ENCODE data around the gene POLDIP2. TPM values are rescaled to one million over a fixed set of nuclear protein-coding genes. Genes with fewer than 3 reads are reported as not detected.

The POLDIP2 gene
- total and polyA plus RNA-seq, 2 of the 13 experiments (the other 11 are each of a cell fraction or from before 2014, with no cell fraction given): 85.9 to 114 TPM

DNA sequence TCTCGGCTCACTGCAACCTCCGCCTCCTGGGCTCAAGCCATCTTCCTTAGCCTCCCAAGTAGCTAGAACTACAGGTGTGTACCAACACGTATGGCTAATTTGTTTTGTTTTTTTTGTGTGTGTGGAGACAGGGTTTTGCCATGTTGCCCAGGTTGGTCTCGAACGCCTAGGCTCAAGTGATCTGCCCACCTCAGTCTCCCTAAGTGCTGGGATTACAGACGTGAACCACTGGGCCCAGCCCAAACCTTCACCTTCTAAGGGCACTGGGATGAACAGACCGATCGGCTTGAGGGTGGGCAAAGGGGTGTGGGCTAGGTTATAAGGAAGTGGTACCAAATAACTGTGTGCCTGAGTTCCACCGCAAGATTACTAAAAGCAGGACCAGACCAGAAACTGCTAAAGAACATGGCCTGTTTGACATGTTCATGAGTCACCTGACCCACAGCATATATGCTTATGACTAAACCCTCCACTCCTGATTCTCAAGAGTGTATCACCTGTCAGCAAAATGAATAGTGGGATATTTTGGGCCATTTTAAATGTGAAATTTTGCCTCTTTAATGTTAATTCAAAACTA lies 30.2 kb downstream of the POLDIP2 start (continued):
- TF ChIP-seq, protein P1, sequence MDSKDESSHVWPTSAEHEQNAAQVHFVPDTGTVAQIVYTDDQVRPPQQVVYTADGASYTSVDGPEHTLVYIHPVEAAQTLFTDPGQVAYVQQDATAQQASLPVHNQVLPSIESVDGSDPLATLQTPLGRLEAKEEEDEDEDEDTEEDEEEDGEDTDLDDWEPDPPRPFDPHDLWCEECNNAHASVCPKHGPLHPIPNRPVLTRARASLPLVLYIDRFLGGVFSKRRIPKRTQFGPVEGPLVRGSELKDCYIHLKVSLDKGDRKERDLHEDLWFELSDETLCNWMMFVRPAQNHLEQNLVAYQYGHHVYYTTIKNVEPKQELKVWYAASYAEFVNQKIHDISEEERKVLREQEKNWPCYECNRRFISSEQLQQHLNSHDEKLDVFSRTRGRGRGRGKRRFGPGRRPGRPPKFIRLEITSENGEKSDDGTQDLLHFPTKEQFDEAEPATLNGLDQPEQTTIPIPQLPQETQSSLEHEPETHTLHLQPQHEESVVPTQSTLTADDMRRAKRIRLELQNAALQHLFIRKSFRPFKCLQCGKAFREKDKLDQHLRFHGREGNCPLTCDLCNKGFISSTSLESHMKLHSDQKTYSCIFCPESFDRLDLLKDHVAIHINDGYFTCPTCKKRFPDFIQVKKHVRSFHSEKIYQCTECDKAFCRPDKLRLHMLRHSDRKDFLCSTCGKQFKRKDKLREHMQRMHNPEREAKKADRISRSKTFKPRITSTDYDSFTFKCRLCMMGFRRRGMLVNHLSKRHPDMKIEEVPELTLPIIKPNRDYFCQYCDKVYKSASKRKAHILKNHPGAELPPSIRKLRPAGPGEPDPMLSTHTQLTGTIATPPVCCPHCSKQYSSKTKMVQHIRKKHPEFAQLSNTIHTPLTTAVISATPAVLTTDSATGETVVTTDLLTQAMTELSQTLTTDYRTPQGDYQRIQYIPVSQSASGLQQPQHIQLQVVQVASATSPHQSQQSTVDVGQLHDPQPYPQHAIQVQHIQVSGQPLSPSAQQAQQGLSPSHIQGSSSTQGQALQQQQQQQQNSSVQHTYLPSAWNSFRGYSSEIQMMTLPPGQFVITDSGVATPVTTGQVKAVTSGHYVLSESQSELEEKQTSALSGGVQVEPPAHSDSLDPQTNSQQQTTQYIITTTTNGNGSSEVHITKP (CRISPR knock-in tag; IDR thresholded peaks at IDR 0.05; ENCODE audit: low read depth): no peak

DNA sequence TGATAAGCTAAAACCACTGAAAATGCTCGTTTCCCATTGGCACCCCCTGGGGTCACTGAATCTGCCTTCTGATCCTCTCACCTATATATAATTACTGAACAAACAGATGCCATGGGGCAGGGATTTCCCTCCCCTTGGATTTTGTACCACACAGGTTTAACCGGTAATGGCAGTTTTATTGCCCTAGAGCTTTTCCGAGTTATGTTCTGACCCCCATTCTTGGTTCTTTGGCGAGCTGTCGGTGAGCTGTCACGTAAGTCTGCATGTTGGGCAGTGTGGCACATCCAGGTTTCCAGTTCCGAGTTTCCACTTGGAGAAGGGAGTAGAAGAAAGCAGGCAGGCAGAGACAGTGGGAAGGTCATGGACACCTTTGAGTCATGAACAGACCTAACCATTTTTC lies 31.2 kb downstream of the POLDIP2 start:
- FAIRE-seq (no peak), DNase-seq (ENCODE audit: low spot score) (no peak), ATAC-seq (no peak)
- CTCF ChIA-PET (ENCODE audit: low intra/inter-chr PET ratio, low total read pairs): no interaction called here
- TF ChIP-seq, protein P2, sequence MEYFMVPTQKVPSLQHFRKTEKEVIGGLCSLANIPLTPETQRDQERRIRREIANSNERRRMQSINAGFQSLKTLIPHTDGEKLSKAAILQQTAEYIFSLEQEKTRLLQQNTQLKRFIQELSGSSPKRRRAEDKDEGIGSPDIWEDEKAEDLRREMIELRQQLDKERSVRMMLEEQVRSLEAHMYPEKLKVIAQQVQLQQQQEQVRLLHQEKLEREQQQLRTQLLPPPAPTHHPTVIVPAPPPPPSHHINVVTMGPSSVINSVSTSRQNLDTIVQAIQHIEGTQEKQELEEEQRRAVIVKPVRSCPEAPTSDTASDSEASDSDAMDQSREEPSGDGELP (IDR thresholded peaks at IDR 0.05; ENCODE audit: borderline replicate concordance, low read depth): no peak
- Histone ChIP-seq H3K9me3 (ENCODE audit: low read length) (no peaks in the 10 kb centered on the region), H2AFZ (ENCODE audit: low read length) (no peak overlapping the region), H3K27ac (ENCODE audit: extremely low read length, insufficient read depth, low read length) (no peak overlapping the region), H4K20me1 (ENCODE audit: insufficient read depth, low read length) (peaks cover under 1% of the 10 kb centered on the region; the same call in 1 of the 2 replicates), H3K4me2 (ENCODE audit: low read depth, low read length) (no peak overlapping the region), H3K36me3 (replicated peaks in 1 of 2; ENCODE audit: control insufficient read depth in 1 of 2, insufficient read depth in 2 of 2, low read length in 2 of 2) (peaks cover 14 to 48% of the 10 kb centered on the region in 2 experiments), H3K9ac (ENCODE audit: insufficient read depth, low read depth, low read length) (no peak overlapping the region), H3K79me2 (ENCODE audit: insufficient read depth, low read length) (peaks cover 51% of the 10 kb centered on the region), H3K4me3 (replicated peaks in 1 of 3; ENCODE audit: insufficient read depth in 1 of 3, low read depth in 2 of 3, low read length in 3 of 3) (no peak overlapping the region), H3K27me3 (ENCODE audit: control insufficient read depth in 1 of 2, insufficient read depth in 2 of 2, low read length in 2 of 2) (no peaks in the 10 kb centered on the region), H3K4me1 (ENCODE audit: insufficient read depth, low read length) (peaks cover 65% of the 10 kb centered on the region)
- intact Hi-C loops (cut with micrococcal nuclease; ENCODE audit: unreplicated experiment): no loop called here
- POLR2A ChIA-PET: interaction anchor here (2.1 kb wide), 1 partner anchor 9 kb away, joined by 10 read pairs; the partner anchor contains the start of genes IFT20 and TNFAIP1
- no TSS peak for BruUV-seq (replicated peaks)
- 91% methylated on average over 7 of the region's 7 CpGs for WGBS (ENCODE audit: low lambda C conversion rate)
- in situ Hi-C loops (cut with HindIII; ENCODE audit: extremely low pct_ligation_motif_present, low pct_unique_long_range_greater_than_20kb): no loop called here
